Central memory CD8-positive, alpha-beta T cell (primary cell): ENCODE results near the gene HDAC4.

Experiments
- ATAC-seq: fragments of 150-1000 bp; cut with Tn5 transposase; replicated peaks from 2 replicates; pipeline ENCODE4 v1.10.0; 2022; ENCODE audit warnings: mild to moderate bottlenecking, moderate FRiP score, moderate number of reproducible peaks; ENCODE audit not compliant: poor library complexity, severe bottlenecking; ENCODE audit errors: extremely low read depth
- DNase-seq, 2 donors: peaks; one replicate each; pipeline ENCODE4 v3.0.0; 2021; ENCODE audit warnings: low spot score in 2 of 2
- H3K27ac Mint-ChIP-seq: one replicate; pipeline ENCODE4 v1.8.0; 2022; ENCODE audit warnings: low read depth, mild to moderate bottlenecking, moderate library complexity, mixed read lengths
- H3K27me3 Mint-ChIP-seq: one replicate; pipeline ENCODE4 v1.8.0; 2022; ENCODE audit warnings: mixed read lengths
- H3K36me3 Mint-ChIP-seq: one replicate; pipeline ENCODE4 v1.8.0; 2022; ENCODE audit warnings: mild to moderate bottlenecking, moderate library complexity, mixed read lengths; ENCODE audit not compliant: insufficient read depth
- H3K4me1 Mint-ChIP-seq: one replicate; pipeline ENCODE4 v1.8.0; 2022; ENCODE audit warnings: mixed read lengths
- H3K4me3 Mint-ChIP-seq: one replicate; pipeline ENCODE4 v1.8.0; 2022; ENCODE audit warnings: mild to moderate bottlenecking, moderate library complexity, mixed read lengths
- H3K9me3 Mint-ChIP-seq: one replicate; pipeline ENCODE4 v1.8.0; 2022; ENCODE audit warnings: mixed read lengths

HDAC4 gene

GRCh38 chr2:239260546-239261327 is 140.1 kb downstream of the HDAC4 start:
- DNase-seq (no peak), ATAC-seq (no peak)
- H3K4me3 Mint-ChIP-seq = peak overlapping the region; percentile 79
- H3K27ac Mint-ChIP-seq = peak overlapping the region; percentile 90
- H3K4me1 Mint-ChIP-seq = peaks cover 78% of the 10 kb centered on the region
- peaks cover 6% of the 10 kb centered on the region for H3K9me3 Mint-ChIP-seq
- peaks cover 15% of the 10 kb centered on the region for H3K36me3 Mint-ChIP-seq
- no peaks in the 10 kb centered on the region for H3K27me3 Mint-ChIP-seq

GRCh38 chr2:239259603-239260298 is 141.1 kb downstream of the HDAC4 start:
- H3K4me1 Mint-ChIP-seq = peaks cover 73% of the 10 kb centered on the region
- peak overlapping the region; percentile 90 for H3K27ac Mint-ChIP-seq
- peak overlapping the region; percentile 79 for H3K4me3 Mint-ChIP-seq
- no peak for DNase-seq
- no peaks in the 10 kb centered on the region for H3K27me3 Mint-ChIP-seq
- ATAC-seq = peak; percentile 47
- peaks cover 6% of the 10 kb centered on the region for H3K9me3 Mint-ChIP-seq
- peaks cover 10% of the 10 kb centered on the region for H3K36me3 Mint-ChIP-seq

GRCh38 chr2:239259173-239259572 is 141.6 kb downstream of the HDAC4 start:
- peaks cover 9% of the 10 kb centered on the region for H3K36me3 Mint-ChIP-seq
- DNase-seq = no peak
- peaks cover 73% of the 10 kb centered on the region for H3K4me1 Mint-ChIP-seq
- peaks cover 6% of the 10 kb centered on the region for H3K9me3 Mint-ChIP-seq
- no peak for ATAC-seq
- H3K4me3 Mint-ChIP-seq = peak overlapping the region; percentile 79
- peak overlapping the region; percentile 90 for H3K27ac Mint-ChIP-seq
- H3K27me3 Mint-ChIP-seq = no peaks in the 10 kb centered on the region

GRCh38 chr2:239258248-239258647 is 142.6 kb downstream of the HDAC4 start:
- H3K27me3 Mint-ChIP-seq = no peaks in the 10 kb centered on the region
- ATAC-seq (no peak), DNase-seq (no peak)
- H3K9me3 Mint-ChIP-seq = peaks cover 6% of the 10 kb centered on the region
- peak overlapping the region; percentile 90 for H3K27ac Mint-ChIP-seq
- H3K36me3 Mint-ChIP-seq = peaks cover 9% of the 10 kb centered on the region
- H3K4me3 Mint-ChIP-seq = peak overlapping the region; percentile 79
- H3K4me1 Mint-ChIP-seq = peaks cover 76% of the 10 kb centered on the region

- H3K4me1 Mint-ChIP-seq = peaks cover 79% of the 10 kb centered on the region
- peaks cover 6% of the 10 kb centered on the region for H3K9me3 Mint-ChIP-seq
- peaks cover 9% of the 10 kb centered on the region for H3K36me3 Mint-ChIP-seq
- DNase-seq (no peak), ATAC-seq (no peak)
- H3K27me3 Mint-ChIP-seq = no peaks in the 10 kb centered on the region
- H3K27ac Mint-ChIP-seq = peak overlapping the region; percentile 90
- H3K4me3 Mint-ChIP-seq = peak overlapping the region; percentile 79
Observed at GRCh38 chr2:239257511-239257937, 143.3 kb downstream of the HDAC4 start.

GRCh38 chr2:239256350-239256743 is 144.5 kb downstream of the HDAC4 start:
- Mint-ChIP-seq H3K4me1 (peaks cover 78% of the 10 kb centered on the region), H3K4me3 (no peak overlapping the region), H3K36me3 (peaks cover 9% of the 10 kb centered on the region), H3K27ac (no peak overlapping the region), H3K9me3 (peaks cover 6% of the 10 kb centered on the region), H3K27me3 (no peaks in the 10 kb centered on the region)
- DNase-seq (no peak), ATAC-seq (no peak)

GRCh38 chr2:239255628-239256349 is 145.0 kb downstream of the HDAC4 start:
- Mint-ChIP-seq H3K9me3 (peaks cover 6% of the 10 kb centered on the region), H3K4me3 (no peak overlapping the region), H3K27ac (no peak overlapping the region), H3K27me3 (no peaks in the 10 kb centered on the region), H3K4me1 (peaks cover 73% of the 10 kb centered on the region), H3K36me3 (peaks cover 9% of the 10 kb centered on the region)
- ATAC-seq (no peak), DNase-seq (no peak)

- no peaks in the 10 kb centered on the region for H3K27me3 Mint-ChIP-seq
- H3K4me1 Mint-ChIP-seq = peaks cover 67% of the 10 kb centered on the region
- H3K36me3 Mint-ChIP-seq = peaks cover 6% of the 10 kb centered on the region
- DNase-seq = no peak
- peaks cover 6% of the 10 kb centered on the region for H3K9me3 Mint-ChIP-seq
- no peak for ATAC-seq
- H3K4me3 Mint-ChIP-seq = no peak overlapping the region
- no peak overlapping the region for H3K27ac Mint-ChIP-seq
Observed at GRCh38 chr2:239255218-239255617, 145.6 kb downstream of the HDAC4 start.

GRCh38 chr2:239253701-239254436 is 147.0 kb downstream of the HDAC4 start:
- ATAC-seq = no peak
- Mint-ChIP-seq H3K27me3 (no peaks in the 10 kb centered on the region), H3K9me3 (peaks cover 6% of the 10 kb centered on the region), H3K4me1 (peaks cover 57% of the 10 kb centered on the region), H3K4me3 (no peak overlapping the region), H3K27ac (peak overlapping the region; percentile 12), H3K36me3 (peaks cover 11% of the 10 kb centered on the region)
- DNase-seq = no peak

- H3K4me3 Mint-ChIP-seq = peak overlapping the region; percentile 43
- H3K27ac Mint-ChIP-seq = no peak overlapping the region
- H3K9me3 Mint-ChIP-seq = peaks cover 6% of the 10 kb centered on the region
- ATAC-seq = no peak
- no peaks in the 10 kb centered on the region for H3K27me3 Mint-ChIP-seq
- no peak for DNase-seq
- H3K4me1 Mint-ChIP-seq = peaks cover 53% of the 10 kb centered on the region
- peaks cover 11% of the 10 kb centered on the region for H3K36me3 Mint-ChIP-seq
Observed at GRCh38 chr2:239253264-239253663, 147.6 kb downstream of the HDAC4 start.

- peaks cover 5% of the 10 kb centered on the region for H3K9me3 Mint-ChIP-seq
- peaks cover 49% of the 10 kb centered on the region for H3K4me1 Mint-ChIP-seq
- no peak for ATAC-seq
- H3K4me3 Mint-ChIP-seq = peak overlapping the region; percentile 43
- no peaks in the 10 kb centered on the region for H3K27me3 Mint-ChIP-seq
- no peak for DNase-seq
- H3K27ac Mint-ChIP-seq = no peak overlapping the region
- H3K36me3 Mint-ChIP-seq = peaks cover 11% of the 10 kb centered on the region
Observed at GRCh38 chr2:239252801-239253200, 148.0 kb downstream of the HDAC4 start.

- H3K36me3 Mint-ChIP-seq = peaks cover 11% of the 10 kb centered on the region
- ATAC-seq = no peak
- peaks cover under 1% of the 10 kb centered on the region for H3K9me3 Mint-ChIP-seq
- no peak overlapping the region for H3K4me3 Mint-ChIP-seq
- no peak for DNase-seq
- peaks cover 49% of the 10 kb centered on the region for H3K4me1 Mint-ChIP-seq
- no peaks in the 10 kb centered on the region for H3K27me3 Mint-ChIP-seq
- H3K27ac Mint-ChIP-seq = no peak overlapping the region
Observed at GRCh38 chr2:239252393-239252792, 148.4 kb downstream of the HDAC4 start.
